Effector memory CD4-positive, alpha-beta T cell (primary cell): ENCODE measurements around the gene AP3S2.

ENCODE experiments used
- DNase-seq, 3 donors: peaks; one replicate each; pipeline ENCODE4 v3.0.0-alpha.2; 2020
- H3K27ac ChIP-seq: 2 replicates; pipeline ENCODE4 v1.7.0; 2013; ENCODE audit warnings: mild to moderate bottlenecking, low read length, moderate library complexity; ENCODE audit not compliant: insufficient read depth, poor library complexity, severe bottlenecking
- H3K27me3 ChIP-seq: replicated peaks from 2 replicates; pipeline ENCODE4 v1.7.0; 2013; ENCODE audit warnings: mild to moderate bottlenecking, low read length; ENCODE audit not compliant: insufficient read depth, control insufficient read depth, poor library complexity, severe bottlenecking
- H3K36me3 ChIP-seq: 2 replicates; pipeline ENCODE4 v1.7.0; 2013; ENCODE audit warnings: mild to moderate bottlenecking, low read length, moderate library complexity; ENCODE audit not compliant: control insufficient read depth, insufficient read depth
- H3K4me1 ChIP-seq: 2 replicates; pipeline ENCODE4 v1.7.0; 2013; ENCODE audit warnings: low read length, mild to moderate bottlenecking; ENCODE audit not compliant: control insufficient read depth, insufficient read depth, poor library complexity, severe bottlenecking
- H3K4me3 ChIP-seq: 2 replicates; pipeline ENCODE4 v1.7.0; 2013; ENCODE audit warnings: low read length, low read depth, mild to moderate bottlenecking; ENCODE audit not compliant: insufficient read depth, poor library complexity, severe bottlenecking
- H3K9me3 ChIP-seq: 2 replicates; pipeline ENCODE4 v1.7.0; 2013; ENCODE audit warnings: mild to moderate bottlenecking, low read length, moderate library complexity; ENCODE audit not compliant: control insufficient read depth

Gene AP3S2

DNA sequence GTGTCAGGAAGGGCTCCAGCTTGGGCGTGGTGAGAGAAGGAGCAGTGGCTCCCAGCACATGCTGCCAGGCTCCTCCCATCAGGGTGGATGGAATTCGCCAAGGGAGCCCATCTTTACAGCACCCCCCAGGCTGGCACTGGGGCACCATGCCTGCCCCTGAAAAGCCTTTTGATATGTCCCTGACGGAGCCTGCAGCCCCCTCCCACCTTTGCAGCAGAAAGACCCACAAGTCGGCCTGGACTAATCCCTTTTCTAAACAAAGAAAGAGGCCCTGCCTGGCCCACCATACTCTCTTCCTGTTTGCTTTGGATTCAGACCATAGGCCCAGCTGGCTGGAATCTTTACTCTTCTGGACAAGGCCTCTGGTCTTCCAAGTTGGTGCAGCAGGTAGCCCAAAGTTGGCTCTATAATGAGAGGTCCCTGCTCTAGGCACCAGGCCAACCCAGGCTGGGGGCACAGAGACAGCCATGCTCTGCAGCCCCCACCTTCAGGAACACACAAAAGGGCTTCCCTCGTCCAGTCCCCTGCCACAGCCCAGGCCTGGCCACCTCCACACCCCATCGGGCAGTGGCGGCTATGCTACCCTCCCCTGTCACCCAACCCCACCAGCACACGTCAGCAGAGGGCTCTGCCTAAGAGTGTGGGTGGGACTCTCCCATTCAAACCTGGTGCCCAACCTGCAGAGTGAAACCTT lies 84.6 kb downstream of the AP3S2 start:
- H3K9me3 ChIP-seq: no peaks in the 10 kb centered on the region
- no peak for DNase-seq
- peaks cover 14% of the 10 kb centered on the region for H3K27me3 ChIP-seq
- no peaks in the 10 kb centered on the region for H3K36me3 ChIP-seq
- H3K27ac ChIP-seq: no peak overlapping the region
- H3K4me3 ChIP-seq: no peak overlapping the region
- H3K4me1 ChIP-seq: peaks cover 3% of the 10 kb centered on the region

DNA sequence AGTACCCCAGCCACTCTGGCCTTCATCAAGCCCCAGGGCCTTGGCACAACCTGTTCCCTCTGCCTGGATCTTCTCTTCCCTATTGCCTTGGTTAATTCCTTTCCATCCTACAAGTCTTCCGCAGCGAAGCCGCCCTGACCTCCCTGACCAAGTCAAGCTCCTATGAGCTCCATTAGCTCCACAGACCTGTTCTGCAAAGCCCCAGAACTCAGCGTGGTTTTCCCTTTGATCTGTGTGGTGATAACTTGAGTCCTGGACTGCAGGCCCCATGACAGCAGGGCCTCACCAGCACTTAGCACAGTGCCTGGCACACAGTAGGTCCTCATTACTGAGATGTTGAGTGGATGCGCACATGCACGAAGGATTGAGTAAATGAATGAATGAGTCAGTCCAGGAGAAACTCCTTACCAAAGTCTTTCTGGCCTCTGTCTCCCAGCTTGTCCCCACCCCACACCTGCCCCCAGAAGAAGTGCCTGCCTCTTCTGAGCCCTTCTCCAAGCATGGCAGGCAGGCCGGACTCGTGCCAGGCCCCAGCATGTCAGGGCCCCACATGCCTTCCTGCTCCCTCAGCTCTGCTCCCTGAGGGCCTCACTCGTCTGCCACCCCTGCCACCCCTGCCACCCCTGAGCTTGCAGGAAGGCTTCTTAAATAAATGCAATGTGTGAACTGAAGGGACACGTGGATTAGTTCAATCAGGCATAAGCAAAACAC lies 85.5 kb downstream of the AP3S2 start:
- no peak for DNase-seq
- Histone ChIP-seq H3K4me1 (no peaks in the 10 kb centered on the region), H3K9me3 (no peaks in the 10 kb centered on the region), H3K36me3 (no peaks in the 10 kb centered on the region), H3K4me3 (no peak overlapping the region), H3K27ac (no peak overlapping the region), H3K27me3 (peaks cover 5% of the 10 kb centered on the region)

DNA sequence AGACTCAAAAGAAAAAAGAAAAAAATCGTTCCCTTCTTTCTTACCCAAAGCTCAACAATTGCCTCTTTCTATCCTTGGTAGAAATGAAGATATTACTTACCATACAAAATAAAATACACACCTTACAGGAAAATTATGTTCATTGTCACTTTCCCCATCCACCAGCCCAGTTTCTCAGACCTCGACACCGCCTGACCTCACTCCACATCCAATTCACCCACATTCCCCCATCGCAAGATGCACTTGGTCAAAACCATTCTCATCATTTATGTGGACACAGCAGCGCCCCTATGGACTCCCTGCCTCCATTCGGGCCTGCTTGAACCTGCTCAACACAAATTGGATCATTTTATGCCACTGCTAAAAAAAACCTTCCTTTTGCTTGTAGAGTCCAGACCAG lies 86.1 kb downstream of the AP3S2 start:
- Histone ChIP-seq H3K4me3 (no peak overlapping the region), H3K27ac (no peak overlapping the region), H3K4me1 (no peaks in the 10 kb centered on the region), H3K27me3 (no peaks in the 10 kb centered on the region), H3K9me3 (no peaks in the 10 kb centered on the region), H3K36me3 (no peaks in the 10 kb centered on the region)
- DNase-seq: no peak

DNA sequence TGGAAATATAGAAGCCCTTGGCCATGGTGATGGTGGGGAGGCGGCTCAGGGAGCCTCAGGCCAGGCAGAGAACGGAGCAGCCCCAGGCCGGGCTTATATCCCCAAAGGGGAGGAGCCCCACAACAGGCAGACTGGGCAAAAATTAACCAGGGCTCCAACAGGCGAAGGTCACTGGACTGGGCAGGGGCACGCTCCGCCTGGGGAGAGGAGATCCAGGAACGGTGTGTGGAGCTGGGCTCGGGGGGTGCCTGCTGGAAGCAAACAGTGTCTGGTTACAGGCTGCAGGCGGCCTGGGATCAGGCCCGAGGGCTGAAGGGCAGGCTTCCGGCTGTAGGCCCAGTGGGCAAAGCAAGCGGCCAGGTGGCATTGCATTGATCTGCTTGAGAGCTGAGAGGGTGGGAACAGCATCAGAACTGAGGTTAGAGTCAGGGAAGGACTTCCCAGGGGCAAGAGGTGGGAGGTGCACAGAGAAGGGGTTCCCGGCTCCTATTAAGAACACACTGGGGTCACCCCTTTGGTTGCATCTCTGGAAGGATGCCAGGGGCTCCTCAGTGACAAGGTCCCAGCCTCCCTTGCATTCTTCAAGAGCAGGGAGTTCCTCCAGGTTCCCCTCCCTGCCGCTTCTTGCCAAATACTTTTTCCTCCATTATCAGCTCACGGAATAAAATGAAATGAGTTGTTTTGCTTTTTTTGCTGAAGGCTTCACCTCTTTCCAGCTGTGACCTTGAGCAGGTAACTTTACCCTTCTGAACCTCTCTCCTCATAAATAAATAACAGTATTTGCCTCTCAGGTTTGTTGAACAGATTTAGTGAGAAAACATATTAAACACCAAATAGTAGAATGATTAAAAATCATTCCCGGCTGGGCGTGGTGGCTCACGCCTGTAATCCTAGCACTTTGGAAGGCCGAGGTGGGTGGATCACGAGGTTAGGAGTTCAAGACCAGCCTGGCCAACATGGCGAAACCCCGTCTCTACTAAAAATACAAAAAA lies 86.9 kb downstream of the AP3S2 start:
- Histone ChIP-seq H3K27ac (no peak overlapping the region), H3K4me3 (no peak overlapping the region), H3K9me3 (no peaks in the 10 kb centered on the region), H3K27me3 (no peaks in the 10 kb centered on the region), H3K4me1 (no peaks in the 10 kb centered on the region), H3K36me3 (no peaks in the 10 kb centered on the region)
- no peak for DNase-seq

DNA sequence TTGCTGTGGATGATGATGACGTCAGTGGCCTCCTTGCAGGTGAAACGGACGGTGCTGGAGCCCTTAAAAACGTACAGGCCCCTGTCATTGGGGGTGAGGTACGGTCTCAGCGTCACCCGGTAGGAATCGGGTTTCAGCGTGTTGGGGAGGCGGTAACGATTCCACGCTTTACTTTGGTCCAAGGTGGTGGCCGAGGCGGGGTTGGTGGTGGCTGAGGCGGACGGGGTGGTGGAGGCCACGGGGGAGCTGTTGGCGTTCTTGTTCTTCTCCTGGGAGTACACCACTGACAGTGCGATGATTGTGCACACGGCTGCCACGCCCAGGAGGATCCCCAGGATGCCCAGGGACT lies 87.6 kb downstream of the AP3S2 start:
- Histone ChIP-seq H3K36me3 (no peaks in the 10 kb centered on the region), H3K4me1 (no peaks in the 10 kb centered on the region), H3K9me3 (no peaks in the 10 kb centered on the region), H3K27me3 (no peaks in the 10 kb centered on the region), H3K4me3 (no peak overlapping the region), H3K27ac (no peak overlapping the region)
- DNase-seq: no peak

DNA sequence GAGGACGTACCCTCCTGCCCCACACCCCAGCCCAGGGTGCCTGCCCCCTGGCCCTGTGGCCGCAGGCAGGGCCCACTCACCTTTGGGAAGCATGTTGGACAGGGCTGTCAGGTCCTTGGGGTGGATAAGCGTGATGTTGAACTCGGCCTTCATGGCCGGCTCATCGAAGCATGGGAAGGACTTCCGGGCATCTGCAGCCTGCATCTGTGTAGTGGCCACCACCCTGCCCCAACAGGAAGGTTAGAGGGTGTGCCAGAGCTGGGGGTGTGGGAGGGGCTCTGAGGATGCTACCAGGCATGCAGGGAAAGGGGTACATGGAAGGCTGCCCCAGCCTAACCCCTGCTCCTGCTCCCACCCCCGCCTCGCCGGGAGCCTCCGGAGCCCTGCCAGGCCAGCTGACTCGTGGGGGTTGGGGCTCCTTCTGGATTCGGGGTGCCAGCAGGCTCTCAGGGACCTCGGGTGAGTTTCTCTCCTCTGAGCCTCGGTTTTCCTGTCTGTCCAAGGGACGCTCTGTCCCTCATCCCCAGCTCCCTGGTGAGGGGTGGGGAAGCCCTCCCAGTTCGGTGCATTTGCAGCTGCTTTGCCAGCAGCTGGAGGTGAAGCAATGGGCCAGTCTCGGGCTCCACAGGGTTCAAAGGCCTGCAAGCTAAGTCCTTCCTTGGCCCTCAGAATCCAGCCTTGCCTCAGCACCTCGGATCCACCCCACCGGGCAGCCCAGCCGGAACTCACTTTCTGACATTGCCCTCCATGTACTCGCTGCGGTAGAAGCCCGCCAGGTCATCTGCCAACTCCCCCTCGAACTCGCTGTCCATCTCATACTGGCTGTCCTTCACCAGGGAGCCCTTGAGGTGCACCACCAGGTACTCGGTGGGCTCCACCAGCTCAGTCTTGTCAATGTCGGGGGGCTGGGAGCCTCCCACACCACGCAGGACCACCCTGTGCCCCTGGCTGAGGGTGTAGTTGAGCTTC lies 88.3 kb downstream of the AP3S2 start:
- H3K4me3 ChIP-seq: no peak overlapping the region
- no peaks in the 10 kb centered on the region for H3K36me3 ChIP-seq
- no peak overlapping the region for H3K27ac ChIP-seq
- no peaks in the 10 kb centered on the region for H3K27me3 ChIP-seq
- no peaks in the 10 kb centered on the region for H3K4me1 ChIP-seq
- DNase-seq: no peak
- H3K9me3 ChIP-seq: no peaks in the 10 kb centered on the region

DNA sequence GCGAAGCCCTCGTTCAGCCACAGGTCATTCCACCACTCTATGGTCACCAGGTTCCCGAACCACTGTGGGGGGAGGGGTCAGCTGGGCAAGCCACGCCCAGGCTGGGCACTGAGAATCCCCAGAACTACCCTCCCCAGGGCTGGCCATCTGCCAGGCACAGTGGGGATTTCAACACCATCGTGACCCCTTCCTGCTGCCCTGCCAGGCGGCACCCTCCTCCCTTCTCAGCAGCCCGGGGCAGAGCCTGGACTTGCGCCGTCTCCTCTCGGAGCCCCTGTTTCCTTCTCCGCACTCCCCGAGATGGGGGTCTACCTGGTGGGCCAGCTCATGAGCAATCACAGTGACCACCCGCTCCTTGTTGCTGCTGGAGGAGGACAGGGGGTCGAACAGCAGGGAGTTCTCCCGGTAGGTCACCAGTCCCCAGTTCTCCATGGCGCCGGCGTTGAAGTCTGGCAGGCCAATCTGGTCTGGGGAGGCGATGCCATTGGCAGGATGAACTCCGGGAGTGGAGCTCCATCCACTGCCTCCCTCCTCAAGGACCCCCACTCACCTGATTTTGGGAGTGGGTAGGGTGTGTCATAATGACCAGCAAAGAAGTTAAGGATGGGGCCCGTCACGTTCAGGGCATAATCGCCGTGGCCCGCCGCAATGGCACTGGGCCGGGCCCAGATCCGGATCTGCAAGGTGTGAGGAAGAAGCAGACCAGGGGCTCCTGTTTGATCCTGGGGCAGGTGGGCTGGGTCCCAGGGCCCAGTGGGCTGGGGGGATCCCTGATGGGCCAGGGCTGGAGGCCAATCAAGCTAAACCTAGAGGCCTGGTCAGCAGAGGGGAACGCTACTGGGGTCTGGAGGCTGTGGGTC lies 89.6 kb downstream of the AP3S2 start:
- DNase-seq: no peak

DNA sequence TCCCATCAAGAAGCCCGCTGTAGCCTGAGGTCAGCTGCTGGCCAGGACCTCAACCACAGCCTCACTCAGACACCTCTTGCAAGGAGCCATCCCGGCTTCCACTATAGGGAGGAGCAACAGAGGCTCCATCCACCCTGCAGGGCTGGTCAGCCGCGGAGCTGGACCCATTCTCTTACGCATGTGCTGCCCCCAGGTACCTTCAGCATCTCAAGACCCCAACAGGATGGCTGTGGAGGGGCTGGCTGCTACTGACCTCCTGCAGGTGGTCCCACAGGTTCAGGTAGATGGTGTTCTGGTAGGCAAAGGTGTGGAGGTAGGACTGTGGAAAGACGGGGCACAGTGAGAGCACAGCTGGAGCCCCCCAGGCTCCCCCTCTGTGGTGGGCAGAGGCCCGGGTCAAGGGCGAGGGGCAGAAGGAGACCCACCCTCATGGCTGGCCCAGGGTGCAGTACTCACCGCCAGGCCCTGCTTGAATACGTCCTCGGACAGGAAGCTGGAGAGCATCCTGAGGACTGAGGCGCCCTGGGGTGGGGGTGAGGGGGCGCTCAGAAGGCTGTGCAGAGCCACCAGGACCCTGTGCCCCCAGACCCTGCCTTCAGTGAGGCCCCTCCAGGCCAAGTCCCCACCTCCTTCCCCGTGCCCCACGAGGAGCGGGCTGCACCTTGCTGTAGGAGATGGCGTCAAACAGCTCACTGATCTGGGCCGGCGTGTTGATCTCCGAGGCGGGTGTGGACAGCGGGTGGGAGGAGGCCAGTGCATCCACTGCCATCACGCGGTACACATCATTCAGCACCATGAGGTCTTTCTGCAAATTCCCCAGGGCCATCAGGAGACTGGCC lies 90.6 kb downstream of the AP3S2 start:
- DNase-seq: no peak
- Histone ChIP-seq H3K4me3 (no peak overlapping the region), H3K27ac (no peak overlapping the region), H3K27me3 (no peaks in the 10 kb centered on the region), H3K9me3 (no peaks in the 10 kb centered on the region), H3K36me3 (no peaks in the 10 kb centered on the region), H3K4me1 (no peaks in the 10 kb centered on the region)

More for the DNA sequence above, 89.6 kb downstream of the AP3S2 start:
- Histone ChIP-seq H3K4me3 (no peak overlapping the region), H3K36me3 (no peaks in the 10 kb centered on the region), H3K9me3 (no peaks in the 10 kb centered on the region), H3K4me1 (no peaks in the 10 kb centered on the region), H3K27ac (no peak overlapping the region), H3K27me3 (no peaks in the 10 kb centered on the region)
